ENCODE data around the gene ATOH7. TPM values are rescaled to one million over a fixed set of nuclear protein-coding genes. Genes with fewer than 3 reads are reported as not detected.
"Not testable (repeated sequence)": the region's sequence is repeated elsewhere in the genome, so short reads cannot be mapped to it uniquely, and the experiment has no call there.

ATOH7 gene
- total and polyA plus RNA-seq, 2 experiments from 2014 or later = 0.17 TPM; not detected in 1

GRCh38 chr10:68249297-68249696, 17.4 kb upstream of the ATOH7 start:
- H3K79me2 ChIP-seq = no peaks in the 10 kb centered on the region
- no peaks in the 10 kb centered on the region for H3K9me2 ChIP-seq (replicated peaks; ENCODE audit: insufficient read depth)
- no peaks in the 10 kb centered on the region for H3K9me3 ChIP-seq (ENCODE audit: low read depth)
- H3K4me1 ChIP-seq (ENCODE audit: insufficient read depth) = no peaks in the 10 kb centered on the region
- no peak overlapping the region for H3K4me3 ChIP-seq
- no peak overlapping the region for H3K4me2 ChIP-seq
- no peaks in the 10 kb centered on the region for H4K20me1 ChIP-seq (ENCODE audit: insufficient read depth, poor library complexity, severe bottlenecking)
- no peak overlapping the region for H2AFZ ChIP-seq
- no peak for DNase-seq (ENCODE audit: low spot score)
- 92% methylated on average over 4 of the region's 4 CpGs for WGBS (ENCODE audit: low lambda C conversion rate, missing lambda C conversion rate)
- TF ChIP-seq EZH2 (IDR thresholded peaks at IDR 0.05; ENCODE audit: borderline replicate concordance) (no peak), CTCF (IDR thresholded peaks at IDR 0.05; ENCODE audit: poor library complexity) (no peak), EZH2phosphoT487 (IDR thresholded peaks at IDR 0.05; ENCODE audit: low read depth, severe bottlenecking, unreplicated experiment) (no peak)
- no peak overlapping the region for H3K27ac ChIP-seq
- H3K36me3 ChIP-seq (replicated peaks; ENCODE audit: insufficient read depth, low read depth) = no peaks in the 10 kb centered on the region
- no peaks in the 10 kb centered on the region for H3K27me3 ChIP-seq

DNA sequence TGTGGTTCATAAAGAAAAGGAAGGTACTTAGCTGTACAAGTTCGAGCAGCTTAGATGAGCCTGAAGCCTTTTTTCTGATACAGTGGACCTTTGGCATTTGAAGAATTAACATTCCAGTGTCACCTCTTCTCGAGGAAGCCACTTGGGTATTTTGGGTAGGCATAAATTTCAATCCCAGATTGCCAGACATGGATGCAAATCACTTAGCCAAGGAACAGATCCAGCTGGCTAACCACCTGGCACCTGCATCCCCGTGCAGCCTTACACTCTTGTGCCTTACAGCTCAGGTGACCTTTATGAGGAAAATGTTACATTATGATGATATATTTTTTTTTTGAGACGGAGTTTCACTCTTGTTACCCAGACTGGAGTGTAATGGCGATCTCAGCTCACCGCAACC, 16.0 kb upstream of the ATOH7 start:
- H3K27ac ChIP-seq = no peak overlapping the region
- WGBS (ENCODE audit: low lambda C conversion rate, missing lambda C conversion rate) = 78% methylated on average over 6 of the region's 6 CpGs

GRCh38 chr10:68246397-68246796, 14.5 kb upstream of the ATOH7 start:
- not testable (repeated sequence) for H3K27me3 ChIP-seq; H2AFZ ChIP-seq; H4K20me1 ChIP-seq (ENCODE audit: insufficient read depth, poor library complexity, severe bottlenecking); H3K79me2 ChIP-seq; H3K9me3 ChIP-seq (ENCODE audit: low read depth); H3K36me3 ChIP-seq (replicated peaks; ENCODE audit: insufficient read depth, low read depth); DNase-seq (ENCODE audit: low spot score); H3K4me1 ChIP-seq (ENCODE audit: insufficient read depth); H3K9me2 ChIP-seq (replicated peaks; ENCODE audit: insufficient read depth); H3K4me3 ChIP-seq; H3K27ac ChIP-seq; H3K4me2 ChIP-seq
- 93% methylated on average over 7 of the region's 7 CpGs for WGBS (ENCODE audit: low lambda C conversion rate, missing lambda C conversion rate)

More for the DNA sequence above, 16.0 kb upstream of the ATOH7 start:
- no peak for DNase-seq (ENCODE audit: low spot score)
- Histone ChIP-seq H4K20me1 (ENCODE audit: insufficient read depth, poor library complexity, severe bottlenecking) (no peaks in the 10 kb centered on the region), H3K4me3 (no peak overlapping the region), H3K79me2 (no peaks in the 10 kb centered on the region), H2AFZ (no peak overlapping the region), H3K36me3 (replicated peaks; ENCODE audit: insufficient read depth, low read depth) (no peaks in the 10 kb centered on the region), H3K27me3 (no peaks in the 10 kb centered on the region), H3K4me1 (ENCODE audit: insufficient read depth) (no peaks in the 10 kb centered on the region), H3K9me3 (ENCODE audit: low read depth) (no peaks in the 10 kb centered on the region), H3K9me2 (replicated peaks; ENCODE audit: insufficient read depth) (no peaks in the 10 kb centered on the region), H3K4me2 (no peak overlapping the region)
- TF ChIP-seq CTCF (IDR thresholded peaks at IDR 0.05; ENCODE audit: poor library complexity) (no peak), EZH2phosphoT487 (IDR thresholded peaks at IDR 0.05; ENCODE audit: low read depth, severe bottlenecking, unreplicated experiment) (no peak), EZH2 (IDR thresholded peaks at IDR 0.05; ENCODE audit: borderline replicate concordance) (no peak)

DNA sequence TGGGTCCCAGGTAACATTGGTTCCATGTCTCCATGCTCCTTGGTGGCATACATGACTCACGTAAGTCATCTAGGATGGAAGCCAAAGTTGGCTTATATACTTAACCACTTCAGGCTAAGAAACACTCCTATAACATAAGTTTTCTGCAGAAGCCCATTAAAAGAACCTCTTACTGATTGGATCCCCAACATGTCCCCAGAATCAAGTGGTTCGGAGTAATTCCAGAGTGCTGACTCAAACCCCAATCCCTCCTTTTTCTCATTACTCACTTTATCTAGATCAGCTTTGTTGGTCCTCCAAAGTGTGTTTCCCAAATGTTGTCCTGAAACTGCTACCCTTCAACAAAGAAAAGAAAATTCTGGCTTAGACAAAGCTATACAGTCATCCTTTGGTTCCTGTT, 10.1 kb upstream of the ATOH7 start:
- no peaks in the 10 kb centered on the region for H4K20me1 ChIP-seq (ENCODE audit: insufficient read depth, poor library complexity, severe bottlenecking)
- no peaks in the 10 kb centered on the region for H3K9me2 ChIP-seq (replicated peaks; ENCODE audit: insufficient read depth)
- H3K36me3 ChIP-seq (replicated peaks; ENCODE audit: insufficient read depth, low read depth) = no peaks in the 10 kb centered on the region

More for the DNA sequence above, 10.1 kb upstream of the ATOH7 start:
- Histone ChIP-seq H3K79me2 (no peaks in the 10 kb centered on the region), H3K4me2 (no peak overlapping the region), H3K4me3 (no peak overlapping the region), H3K27ac (no peak overlapping the region), H3K9me3 (ENCODE audit: low read depth) (no peaks in the 10 kb centered on the region), H3K27me3 (no peaks in the 10 kb centered on the region), H3K4me1 (ENCODE audit: insufficient read depth) (no peaks in the 10 kb centered on the region), H2AFZ (no peak overlapping the region)
- 98% methylated on average over 2 of the region's 2 CpGs for WGBS (ENCODE audit: low lambda C conversion rate, missing lambda C conversion rate)
- TF ChIP-seq EZH2phosphoT487 (IDR thresholded peaks at IDR 0.05; ENCODE audit: low read depth, severe bottlenecking, unreplicated experiment) = no peak
- TF ChIP-seq EZH2 (IDR thresholded peaks at IDR 0.05; ENCODE audit: borderline replicate concordance) = no peak
- TF ChIP-seq CTCF (IDR thresholded peaks at IDR 0.05; ENCODE audit: poor library complexity) = no peak
- DNase-seq (ENCODE audit: low spot score) = no peak
